Measurements from ENCODE around the gene TAGLN2.
A peak's percentile ranks its signal among the peaks of the same experiment; 100 is the strongest.

Gene TAGLN2

DNA sequence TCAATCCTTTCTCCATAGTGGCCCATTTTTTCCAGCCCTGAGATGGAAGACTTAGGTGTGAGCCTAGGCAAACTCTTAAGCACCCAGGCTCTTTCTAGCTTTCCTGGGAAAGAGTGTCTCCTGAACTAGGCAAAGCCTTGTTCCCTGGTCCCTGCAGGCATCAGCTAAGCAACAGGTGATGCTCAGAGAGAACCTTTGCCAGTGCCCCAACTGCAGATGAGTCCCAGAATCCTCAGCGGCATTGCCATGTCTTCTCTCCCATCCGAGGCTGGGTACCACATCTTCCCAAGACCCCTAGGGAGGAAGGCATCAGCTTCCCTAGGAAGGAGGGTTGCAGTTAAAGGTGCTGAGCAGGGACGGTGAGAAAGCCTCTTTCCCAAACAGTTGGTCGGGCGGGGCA lies 54.6 kb downstream of the TAGLN2 start:
- DNase-seq (ENCODE audit: low read depth): no peak

DNA sequence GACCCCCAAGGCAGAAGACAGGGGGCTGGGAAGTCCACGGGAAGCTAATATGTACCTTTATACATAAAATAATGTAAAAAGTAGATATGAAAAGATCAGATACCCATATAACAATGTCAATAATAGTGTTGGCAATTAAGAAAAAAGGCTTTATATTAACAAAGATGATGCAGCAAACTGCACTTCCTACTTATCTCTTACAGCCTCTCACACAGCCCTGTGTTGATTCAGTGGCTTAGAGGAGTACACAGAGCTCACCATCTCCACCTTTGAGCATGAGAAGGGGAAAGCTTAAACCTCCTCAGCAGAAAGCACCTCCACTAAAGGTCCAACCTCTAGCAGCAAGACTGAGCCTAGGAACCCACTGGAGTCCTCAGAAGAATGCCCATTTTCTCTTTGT lies 55.7 kb downstream of the TAGLN2 start:
- no peak for DNase-seq (ENCODE audit: low read depth)

DNA sequence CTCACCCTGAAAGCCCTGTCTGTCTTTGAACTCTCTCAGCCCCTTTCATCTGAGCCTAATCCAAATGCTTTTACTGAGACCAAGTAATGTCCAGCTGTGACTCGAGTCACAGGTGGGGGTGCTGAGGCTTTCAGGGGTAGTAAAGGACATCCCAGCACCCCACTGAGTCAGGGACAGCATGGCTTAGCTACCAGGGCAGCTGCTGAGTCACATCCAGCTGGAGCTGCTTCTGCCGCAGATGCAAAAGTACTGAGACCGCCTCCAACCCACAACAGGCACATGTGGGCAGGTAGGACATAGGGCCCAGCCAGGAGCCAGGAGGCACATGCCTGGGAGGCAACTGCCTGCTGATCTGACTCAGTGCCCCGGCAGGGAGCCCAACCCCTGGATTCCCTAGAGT lies 56.1 kb downstream of the TAGLN2 start:
- DNase-seq (ENCODE audit: low read depth): peak; percentile 80

DNA sequence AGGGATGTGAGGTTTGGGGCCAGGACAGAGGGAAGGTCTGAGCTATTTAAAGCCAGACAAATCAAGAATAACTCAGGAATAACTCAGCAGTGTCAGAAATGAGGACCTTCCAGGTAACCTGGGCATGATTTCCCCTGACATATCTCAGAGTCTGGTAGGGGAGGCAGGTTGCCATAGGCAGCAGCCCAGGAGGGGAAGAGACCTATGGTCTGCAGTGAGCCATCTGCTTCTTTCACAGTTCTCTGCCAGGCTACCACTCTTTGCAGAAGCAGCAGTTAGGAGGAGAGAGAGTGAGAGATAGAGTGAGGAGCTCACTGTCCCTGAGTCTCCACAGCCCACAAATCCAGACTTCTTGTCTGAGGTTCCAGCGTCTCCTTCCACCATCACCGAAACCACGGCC lies 56.5 kb downstream of the TAGLN2 start:
- no peak for DNase-seq (ENCODE audit: low read depth)

All from iris pigment epithelial cell (primary cell).